Neural cell (in vitro differentiated cells): ENCODE measurements around the gene TOX4.

Experiments
- CTCF ChIP-seq: fragments of 450-650 bp; IDR thresholded peaks from 2 replicates; pipeline ENCODE4 v1.5.1; 2014; ENCODE audit warnings: antibody characterized with exemption, mild to moderate bottlenecking, moderate library complexity; ENCODE audit not compliant: poor library complexity, severe bottlenecking
- REST ChIP-seq: IDR thresholded peaks from 2 replicates; pipeline ENCODE4 v1.6.1; 2012; ENCODE audit warnings: borderline replicate concordance

GRCh38 chr14:21526672-21527317, 49.8 kb downstream of the TOX4 start:
- no peak for TF ChIP-seq CTCF
- TF ChIP-seq REST, result no peak
